Measurements from ENCODE around the gene SLC2A10.
A peak's percentile ranks its signal among the peaks of the same experiment; 100 is the strongest.

Gene SLC2A10

GRCh38 chr20:46735436-46735835 is 26.0 kb downstream of the SLC2A10 start:
- ATAC-seq = no peak
- TF ChIP-seq ZFP3 (CRISPR knock-in tag; IDR thresholded peaks at IDR 0.05) (no peak), ZNF70 (CRISPR knock-in tag; IDR thresholded peaks at IDR 0.05) (no peak), PPARA (CRISPR knock-in tag; IDR thresholded peaks at IDR 0.05; ENCODE audit: borderline replicate concordance) (no peak), TCF4 (CRISPR knock-in tag; IDR thresholded peaks at IDR 0.05; ENCODE audit: borderline replicate concordance) (no peak), POU6F1 (CRISPR knock-in tag; IDR thresholded peaks at IDR 0.05; ENCODE audit: borderline replicate concordance, low read depth) (no peak), ESRRG (CRISPR knock-in tag; IDR thresholded peaks at IDR 0.05) (no peak), CREB5 (CRISPR knock-in tag; IDR thresholded peaks at IDR 0.05; ENCODE audit: low read depth) (no peak), ZFP30 (CRISPR knock-in tag; IDR thresholded peaks at IDR 0.05) (no peak), ISL1 (CRISPR knock-in tag; IDR thresholded peaks at IDR 0.05) (no peak), RARB (CRISPR knock-in tag; IDR thresholded peaks at IDR 0.05) (no peak), CSRNP3 (CRISPR knock-in tag; IDR thresholded peaks at IDR 0.05) (no peak), PATZ1 (CRISPR knock-in tag; IDR thresholded peaks at IDR 0.05; ENCODE audit: borderline replicate concordance) (no peak), ZNF8 (CRISPR knock-in tag; IDR thresholded peaks at IDR 0.05) (no peak), CSDC2 (CRISPR knock-in tag; IDR thresholded peaks at IDR 0.05) (no peak), GLIS3 (CRISPR knock-in tag; IDR thresholded peaks at IDR 0.05) (no peak), TOX (CRISPR knock-in tag; IDR thresholded peaks at IDR 0.05; ENCODE audit: borderline replicate concordance) (no peak)

- no peak for ATAC-seq
- TF ChIP-seq ZFP30 (CRISPR knock-in tag; IDR thresholded peaks at IDR 0.05) = no peak
- no peak for TF ChIP-seq OSR1 (CRISPR knock-in tag; IDR thresholded peaks at IDR 0.05)
- no peak for TF ChIP-seq TSHZ2 (CRISPR knock-in tag; IDR thresholded peaks at IDR 0.05)
- TF ChIP-seq ZC3H10 (CRISPR knock-in tag; IDR thresholded peaks at IDR 0.05) = no peak
- no peak for TF ChIP-seq PPARA (CRISPR knock-in tag; IDR thresholded peaks at IDR 0.05; ENCODE audit: borderline replicate concordance)
These were observed 30.2 kb downstream of the SLC2A10 start for GRCh38 chr20:46739431-46740213.

- TF ChIP-seq ISL1 (CRISPR knock-in tag; IDR thresholded peaks at IDR 0.05) (no peak), ZNF8 (CRISPR knock-in tag; IDR thresholded peaks at IDR 0.05) (no peak), CSRNP3 (CRISPR knock-in tag; IDR thresholded peaks at IDR 0.05) (no peak), TOX (CRISPR knock-in tag; IDR thresholded peaks at IDR 0.05; ENCODE audit: borderline replicate concordance) (no peak), ZFP30 (CRISPR knock-in tag; IDR thresholded peaks at IDR 0.05) (no peak), TSHZ2 (CRISPR knock-in tag; IDR thresholded peaks at IDR 0.05) (no peak)
- peak; percentile 43; the same call in 1 of the 3 replicates for ATAC-seq
These were observed 30.8 kb downstream of the SLC2A10 start for GRCh38 chr20:46740214-46740609.

Data from SK-N-SH treated with all-trans-retinoic acid at 6 μM for 48 hours (cell line).